ENCODE results near the gene LAMA4. TPM values are rescaled to one million over a fixed set of nuclear protein-coding genes. Genes with fewer than 3 reads are reported as not detected.

Gene LAMA4
- total and polyA plus RNA-seq, 2 of the 13 experiments (the other 11 are each of a cell fraction or from before 2014, with no cell fraction given) = not detected

DNA sequence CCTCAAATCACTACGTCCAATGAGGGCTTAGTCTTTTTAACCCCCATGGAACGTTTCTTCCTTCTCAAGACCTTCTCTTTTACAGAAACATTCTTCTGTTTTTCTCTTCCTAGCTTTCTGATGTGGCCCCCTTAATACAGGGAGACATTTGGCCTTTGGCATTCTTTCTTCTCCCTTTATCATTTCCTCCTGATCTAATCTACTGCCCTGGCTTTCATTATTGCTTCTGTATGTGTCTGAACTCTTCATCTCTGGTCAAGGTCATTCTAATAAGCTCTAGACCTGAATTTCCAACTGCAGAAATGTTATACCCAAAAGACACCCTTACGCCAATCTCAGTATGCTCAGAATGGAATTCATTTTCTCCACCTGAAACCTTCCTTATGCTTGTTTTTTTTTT is 18.4 kb upstream of the LAMA4 start:
- no peaks in the 10 kb centered on the region for H3K9me3 ChIP-seq (ENCODE audit: low read length)
- DNase-seq (ENCODE audit: low spot score) (no peak), FAIRE-seq (no peak), ATAC-seq (no peak)
- H3K9ac ChIP-seq (ENCODE audit: insufficient read depth, low read depth, low read length) = no peak overlapping the region
- POLR2A ChIA-PET = no interaction called here
- H4K20me1 ChIP-seq (ENCODE audit: insufficient read depth, low read length) = no peaks in the 10 kb centered on the region
- 44% methylated on average over 3 of the region's 3 CpGs for WGBS (ENCODE audit: low lambda C conversion rate)
- TF ChIP-seq MATR3 (CRISPR knock-in tag; IDR thresholded peaks at IDR 0.05) (no peak), ATF1 (CRISPR knock-in tag; IDR thresholded peaks at IDR 0.05) (no peak), CCAR2 (optimal IDR thresholded peaks at IDR 0.05; ENCODE audit: low read depth, low read length) (no peak), MXD4 (CRISPR knock-in tag; IDR thresholded peaks at IDR 0.05) (no peak), ZNF234 (CRISPR knock-in tag; conservative IDR thresholded peaks at IDR 0.05) (no peak), ZNF343 (CRISPR knock-in tag; IDR thresholded peaks at IDR 0.05) (no peak), ZNF841 (CRISPR knock-in tag; IDR thresholded peaks at IDR 0.05; ENCODE audit: borderline replicate concordance) (no peak), KDM6A (CRISPR knock-in tag; IDR thresholded peaks at IDR 0.05; ENCODE audit: low read depth) (no peak), PTBP1 (IDR thresholded peaks at IDR 0.05; ENCODE audit: low read depth, low read length, poor library complexity, severe bottlenecking) (no peak), YEATS2 (CRISPR knock-in tag; IDR thresholded peaks at IDR 0.05; ENCODE audit: borderline replicate concordance) (no peak), MYNN (CRISPR knock-in tag; IDR thresholded peaks at IDR 0.05; ENCODE audit: low read depth) (no peak), ZNF24 (IDR thresholded peaks at IDR 0.05) (no peak), ZNF605 (CRISPR knock-in tag; IDR thresholded peaks at IDR 0.05) (no peak), CEBPG (CRISPR knock-in tag; IDR thresholded peaks at IDR 0.05) (no peak)
- TF ChIP-seq, protein P1, sequence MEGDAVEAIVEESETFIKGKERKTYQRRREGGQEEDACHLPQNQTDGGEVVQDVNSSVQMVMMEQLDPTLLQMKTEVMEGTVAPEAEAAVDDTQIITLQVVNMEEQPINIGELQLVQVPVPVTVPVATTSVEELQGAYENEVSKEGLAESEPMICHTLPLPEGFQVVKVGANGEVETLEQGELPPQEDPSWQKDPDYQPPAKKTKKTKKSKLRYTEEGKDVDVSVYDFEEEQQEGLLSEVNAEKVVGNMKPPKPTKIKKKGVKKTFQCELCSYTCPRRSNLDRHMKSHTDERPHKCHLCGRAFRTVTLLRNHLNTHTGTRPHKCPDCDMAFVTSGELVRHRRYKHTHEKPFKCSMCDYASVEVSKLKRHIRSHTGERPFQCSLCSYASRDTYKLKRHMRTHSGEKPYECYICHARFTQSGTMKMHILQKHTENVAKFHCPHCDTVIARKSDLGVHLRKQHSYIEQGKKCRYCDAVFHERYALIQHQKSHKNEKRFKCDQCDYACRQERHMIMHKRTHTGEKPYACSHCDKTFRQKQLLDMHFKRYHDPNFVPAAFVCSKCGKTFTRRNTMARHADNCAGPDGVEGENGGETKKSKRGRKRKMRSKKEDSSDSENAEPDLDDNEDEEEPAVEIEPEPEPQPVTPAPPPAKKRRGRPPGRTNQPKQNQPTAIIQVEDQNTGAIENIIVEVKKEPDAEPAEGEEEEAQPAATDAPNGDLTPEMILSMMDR (CRISPR knock-in tag; IDR thresholded peaks at IDR 0.05) = no peak
- TF ChIP-seq, protein P2, sequence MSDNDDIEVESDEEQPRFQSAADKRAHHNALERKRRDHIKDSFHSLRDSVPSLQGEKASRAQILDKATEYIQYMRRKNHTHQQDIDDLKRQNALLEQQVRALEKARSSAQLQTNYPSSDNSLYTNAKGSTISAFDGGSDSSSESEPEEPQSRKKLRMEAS (IDR thresholded peaks at IDR 0.05) = no peak
- H3K4me3 ChIP-seq (replicated peaks in 1 of 3; ENCODE audit: insufficient read depth in 1 of 3, low read depth in 2 of 3, low read length in 3 of 3) = no peak overlapping the region
- H3K4me1 ChIP-seq (ENCODE audit: insufficient read depth, low read length) = no peaks in the 10 kb centered on the region
- CTCF ChIA-PET (ENCODE audit: low intra/inter-chr PET ratio, low total read pairs) = no interaction called here
- intact Hi-C loops (cut with micrococcal nuclease; ENCODE audit: unreplicated experiment) (no loop called here), in situ Hi-C loops (cut with HindIII; ENCODE audit: extremely low pct_ligation_motif_present, low pct_unique_long_range_greater_than_20kb) (no loop called here)
- no peak overlapping the region for H2AFZ ChIP-seq (ENCODE audit: low read length)
- BruUV-seq (replicated peaks) = no TSS peak
- no peaks in the 10 kb centered on the region for H3K79me2 ChIP-seq (ENCODE audit: insufficient read depth, low read length)
- H3K4me2 ChIP-seq (ENCODE audit: low read depth, low read length) = no peak overlapping the region
- H3K36me3 ChIP-seq (replicated peaks in 1 of 2; ENCODE audit: control insufficient read depth in 1 of 2, insufficient read depth in 2 of 2, low read length in 2 of 2) = no peaks in the 10 kb centered on the region
- H3K27ac ChIP-seq (ENCODE audit: extremely low read length, insufficient read depth, low read length) = no peak overlapping the region
- H3K27me3 ChIP-seq (ENCODE audit: control insufficient read depth in 1 of 2, insufficient read depth in 2 of 2, low read length in 2 of 2) = no peaks in the 10 kb centered on the region; a peak in 1 of 5 replicates
